HCT116 (cell line): ENCODE data around the gene CPZ. TPM values are rescaled to one million over a fixed set of nuclear protein-coding genes. Genes with fewer than 3 reads are reported as not detected.

Experiments
- ATAC-seq: fragments of 200-7000 bp; cut with Tn5 transposase; 2 replicates; pipeline ENCODE4 v1.9.1; 2020; ENCODE audit warnings: mild to moderate bottlenecking, moderate library complexity
- BruUV-seq: library from RNA; stranded (reverse); fragments of 400-500 nt; replicated peaks from 2 replicates; lab custom pipeline; 2021; lab: Mats Ljungman, UMichigan
- CTCF ChIA-PET: fragments of 300-600 bp; sonication (Branson Sonifier 250); formaldehyde crosslinking; loops from one replicate; lab custom pipeline; 2021; ENCODE audit warnings: antibody characterized with exemption; lab: Charles Lee
- POLR2A ChIA-PET: fragments of 300-600, 350-600 bp; sonication (Branson Sonifier 250); formaldehyde crosslinking; loops from one replicate; lab custom pipeline; 2021; ENCODE audit warnings: antibody characterized with exemption; lab: Charles Lee
- RAD21 ChIA-PET, 2 experiments: fragments of 300-600 bp; sonication (Branson Sonifier 250); formaldehyde crosslinking; loops; one replicate each; lab custom pipeline; 2023; ENCODE audit warnings: low total read pairs in 2 of 2; ENCODE audit not compliant: uncharacterized antibody in 2 of 2, unreplicated experiment in 2 of 2, low non-redundant PET in 1 of 2; lab: Charles Lee
- DNase-seq: peaks from one replicate; pipeline ENCODE4 v3.0.0-alpha.2; 2010; ENCODE audit warnings: low read depth, low spot score
- H2AFZ ChIP-seq: fragments of 200-600 bp; shearing (Covaris generic), sonication (generic); 2 replicates; pipeline ENCODE4 v1.6.1; 2017; ENCODE audit warnings: low read depth, mixed run types, mixed read lengths, antibody characterized with exemption, low read length; ENCODE audit not compliant: poor library complexity, severe bottlenecking
- H3K27ac ChIP-seq: 2 replicates; pipeline ENCODE4 v1.5.1; 2012; ENCODE audit warnings: low read depth, low read length
- H3K27me3 ChIP-seq: fragments of 200-600 bp; sonication (generic); 2 replicates; pipeline ENCODE4 v1.6.1; 2016; ENCODE audit warnings: mixed run types, low read length, mixed read lengths; ENCODE audit not compliant: insufficient read depth
- H3K36me3 ChIP-seq, 2 experiments: fragments of 200-500 bp in 1 of 2; fragments of 200-600 bp in 1 of 2; sonication (Bioruptor generic) in 1 of 2; sonication (generic) in 1 of 2; 2 replicates each; pipeline versions ENCODE4 v1.5.1 to v1.6.1; 2014 to 2016; ENCODE audit warnings: low read length in 2 of 2, inconsistent platforms in 1 of 2, mixed read lengths in 1 of 2, mixed run types in 1 of 2; ENCODE audit not compliant: insufficient read depth in 2 of 2, control insufficient read depth in 1 of 2
- H3K4me1 ChIP-seq, 2 experiments: fragments of 200-600 bp in 1 of 2; sonication (generic) in 1 of 2; 2 replicates each; pipeline versions ENCODE4 v1.5.1 to v1.6.1; 2012 to 2017; ENCODE audit warnings: low read length in 2 of 2, inconsistent platforms in 1 of 2, mild to moderate bottlenecking in 1 of 2, mixed read lengths in 1 of 2, mixed run types in 1 of 2, moderate library complexity in 1 of 2; ENCODE audit not compliant: insufficient read depth in 2 of 2, control insufficient read depth in 1 of 2
- H3K4me2 ChIP-seq: fragments of 200-600 bp; sonication (generic); 2 replicates; pipeline ENCODE4 v1.6.1; 2017; ENCODE audit warnings: mixed run types, low read length, mixed read lengths
- H3K4me3 ChIP-seq, 2 experiments: fragments of 200-600 bp in 1 of 2; sonication (generic) in 1 of 2; replicated peaks in 1 of 2; 2 replicates each; pipeline ENCODE4 v1.5.1; 2011 to 2016; ENCODE audit warnings: low read length in 2 of 2, control low read depth in 1 of 2, low read depth in 1 of 2, mild to moderate bottlenecking in 1 of 2, mixed read lengths in 1 of 2, mixed run types in 1 of 2
- H3K79me2 ChIP-seq: fragments of 200-600 bp; sonication (generic); 2 replicates; pipeline ENCODE4 v1.6.1; 2017; ENCODE audit warnings: mild to moderate bottlenecking, mixed run types, low read length, moderate library complexity, mixed read lengths; ENCODE audit not compliant: insufficient read depth
- H3K9ac ChIP-seq: fragments of 200-600 bp; sonication (generic); 2 replicates; pipeline ENCODE4 v1.6.1; 2016; ENCODE audit warnings: low read length, mixed read lengths
- H3K9me2 ChIP-seq: fragments of 200-600 bp; sonication (generic), shearing (Covaris generic); 2 replicates; pipeline ENCODE4 v1.6.1; 2017; ENCODE audit warnings: mixed run types, mild to moderate bottlenecking, moderate library complexity; ENCODE audit not compliant: insufficient read depth
- H3K9me3 ChIP-seq, 2 experiments: fragments of 200-500 bp in 1 of 2; fragments of 200-600 bp in 1 of 2; sonication (Bioruptor generic) in 1 of 2; sonication (generic) in 1 of 2; 2 replicates each; pipeline ENCODE4 v1.6.1; 2014 to 2017; ENCODE audit warnings: low read length in 2 of 2, mixed read lengths in 2 of 2, inconsistent platforms in 1 of 2, low read depth in 1 of 2, mild to moderate bottlenecking in 1 of 2, mixed run types in 1 of 2, moderate library complexity in 1 of 2; ENCODE audit not compliant: control insufficient read depth in 1 of 2, insufficient read depth in 1 of 2
- H4K20me1 ChIP-seq: fragments of 200-600 bp; sonication (generic), shearing (Covaris generic); 2 replicates; pipeline ENCODE4 v1.6.1; 2017; ENCODE audit warnings: mixed run types, mild to moderate bottlenecking, moderate library complexity; ENCODE audit not compliant: insufficient read depth
- CBX3 ChIP-seq: IDR thresholded peaks from 2 replicates; pipeline ENCODE4 v1.6.1; 2012; ENCODE audit warnings: low read depth
- CEBPB ChIP-seq: IDR thresholded peaks from 2 replicates; pipeline ENCODE4 v1.6.1; 2012; ENCODE audit warnings: low read depth
- EGR1 ChIP-seq: IDR thresholded peaks from 2 replicates; pipeline ENCODE4 v1.6.1; 2012; ENCODE audit warnings: low read depth
- ELF1 ChIP-seq: IDR thresholded peaks from 2 replicates; pipeline ENCODE4 v1.6.1; 2012; ENCODE audit warnings: low read depth, borderline replicate concordance
- EZH2 ChIP-seq: fragments of 200-600 bp; sonication (generic); IDR thresholded peaks from 2 replicates; pipeline ENCODE4 v1.6.1; 2017; ENCODE audit warnings: antibody characterized with exemption, mixed run types
- JUND ChIP-seq: IDR thresholded peaks from 2 replicates; pipeline ENCODE4 v1.6.1; 2012
- POLR2A ChIP-seq: IDR thresholded peaks from 2 replicates; pipeline ENCODE4 v1.7.0; 2011; ENCODE audit warnings: borderline replicate concordance; ENCODE audit not compliant: insufficient read depth, insufficient read length; ENCODE audit errors: extremely low read depth
- POLR2AphosphoS5 ChIP-seq: IDR thresholded peaks from 2 replicates; pipeline ENCODE4 v1.6.1; 2011; ENCODE audit warnings: mild to moderate bottlenecking, low read depth, low read length, moderate library complexity
- RAD21 ChIP-seq: IDR thresholded peaks from 2 replicates; pipeline ENCODE4 v1.6.1; 2012; ENCODE audit warnings: low read depth, mild to moderate bottlenecking
- SIN3A ChIP-seq: IDR thresholded peaks from 2 replicates; pipeline ENCODE4 v1.6.1; 2012; ENCODE audit warnings: low read depth
- SP1 ChIP-seq: IDR thresholded peaks from 2 replicates; pipeline ENCODE4 v1.6.1; 2012; ENCODE audit warnings: low read depth
- SRF ChIP-seq: IDR thresholded peaks from 2 replicates; pipeline ENCODE4 v1.6.1; 2012; ENCODE audit warnings: low read depth
- YY1 ChIP-seq: IDR thresholded peaks from 2 replicates; pipeline ENCODE4 v1.6.1; 2011; ENCODE audit warnings: low read length, low read depth, moderate library complexity, mild to moderate bottlenecking; ENCODE audit not compliant: insufficient replicate concordance; ENCODE audit errors: extremely low read depth
- ZFX ChIP-seq: fragments of 450-650 bp; IDR thresholded peaks from 2 replicates; pipeline ENCODE4 v1.6.1; 2017
- ZNF274 ChIP-seq: fragments of 200-500 bp; sonication (Bioruptor generic); IDR thresholded peaks from 2 replicates; pipeline ENCODE4 v1.6.1; 2014; ENCODE audit warnings: mild to moderate bottlenecking, low read depth, low read length, inconsistent platforms
- intact Hi-C: fragments of 100-400 bp; cut with micrococcal nuclease; formaldehyde crosslinking; loops from 2 replicates; pipeline ENCODE4 v1.10.0; 2022
- total RNA-seq: library from RNA; stranded (reverse); gene quantifications from one replicate; pipeline ENCODE4 v1.2.1, GENCODE V29; 2021; ENCODE audit not compliant: unreplicated experiment
- TF ChIP-seq, protein P1 (sequence below): IDR thresholded peaks from 2 replicates; pipeline ENCODE4 v1.6.1; 2011; ENCODE audit warnings: mild to moderate bottlenecking, low read length, moderate library complexity; ENCODE audit not compliant: insufficient replicate concordance; ENCODE audit errors: extremely low read depth
- TF ChIP-seq, protein P2 (sequence below): IDR thresholded peaks from 2 replicates; pipeline ENCODE4 v1.6.1; 2012
- TF ChIP-seq, protein P3 (sequence below), 3 experiments: fragments of 200-600 bp in 1 of 3; sonication (generic) in 1 of 3; IDR thresholded peaks in 2 of 3; conservative IDR thresholded peaks in 1 of 3; 2 replicates each; pipeline ENCODE4 v1.5.1; 2012 to 2017; ENCODE audit warnings: low read depth in 2 of 3, low read length in 2 of 3, antibody characterized with exemption in 1 of 3, borderline replicate concordance in 1 of 3, control low read depth in 1 of 3, mild to moderate bottlenecking in 1 of 3, mixed read lengths in 1 of 3, mixed run types in 1 of 3, moderate library complexity in 1 of 3; ENCODE audit not compliant: insufficient read depth in 1 of 3
- TF ChIP-seq, protein P4 (sequence below): IDR thresholded peaks from 2 replicates; pipeline ENCODE4 v1.6.1; 2012; ENCODE audit warnings: low read depth

Gene CPZ
- total RNA-seq, 1 experiment from 2014 or later = not detected

DNA sequence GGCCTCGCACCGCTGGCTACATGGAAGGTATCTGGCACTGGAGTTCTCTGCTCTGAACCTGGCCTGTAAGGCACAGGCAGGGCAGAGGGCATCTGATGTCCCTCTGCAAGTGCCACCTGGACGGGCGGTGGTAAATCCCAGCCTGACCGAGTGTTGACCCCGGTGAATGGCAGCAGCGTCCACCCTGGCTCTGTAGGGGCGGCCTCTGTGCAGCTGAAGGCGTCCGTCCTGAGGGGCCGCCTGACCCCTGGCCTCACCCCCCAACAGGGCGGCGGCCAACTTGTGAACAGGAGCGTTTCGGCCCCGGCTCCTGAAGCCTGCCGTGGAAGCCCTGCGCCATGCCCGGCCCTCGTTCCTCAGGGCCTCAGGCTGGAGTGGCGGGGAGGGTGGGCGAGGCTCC, 51.4 kb downstream of the CPZ start:
- H3K9me3 ChIP-seq = no peaks in the 10 kb centered on the region
- RAD21 ChIA-PET = no interaction called here
- no peak overlapping the region for H3K4me2 ChIP-seq
- H3K4me1 ChIP-seq = peaks cover 0 to 3% of the 10 kb centered on the region in 2 experiments; a peak in 1 of 4 replicates
- intact Hi-C loops = no loop called here
- H3K27me3 ChIP-seq = no peaks in the 10 kb centered on the region
- H3K9ac ChIP-seq = no peak overlapping the region
- H3K9me2 ChIP-seq = no peaks in the 10 kb centered on the region
- TF ChIP-seq ZFX (no peak), POLR2A (no peak), ELF1 (no peak), SRF (no peak), YY1 (no peak), ZNF274 (no peak), CBX3 (no peak), EZH2 (no peak), POLR2AphosphoS5 (no peak), EGR1 (no peak), SP1 (no peak), RAD21 (no peak), SIN3A (no peak), CEBPB (no peak), JUND (no peak)
- TF ChIP-seq, protein P1, sequence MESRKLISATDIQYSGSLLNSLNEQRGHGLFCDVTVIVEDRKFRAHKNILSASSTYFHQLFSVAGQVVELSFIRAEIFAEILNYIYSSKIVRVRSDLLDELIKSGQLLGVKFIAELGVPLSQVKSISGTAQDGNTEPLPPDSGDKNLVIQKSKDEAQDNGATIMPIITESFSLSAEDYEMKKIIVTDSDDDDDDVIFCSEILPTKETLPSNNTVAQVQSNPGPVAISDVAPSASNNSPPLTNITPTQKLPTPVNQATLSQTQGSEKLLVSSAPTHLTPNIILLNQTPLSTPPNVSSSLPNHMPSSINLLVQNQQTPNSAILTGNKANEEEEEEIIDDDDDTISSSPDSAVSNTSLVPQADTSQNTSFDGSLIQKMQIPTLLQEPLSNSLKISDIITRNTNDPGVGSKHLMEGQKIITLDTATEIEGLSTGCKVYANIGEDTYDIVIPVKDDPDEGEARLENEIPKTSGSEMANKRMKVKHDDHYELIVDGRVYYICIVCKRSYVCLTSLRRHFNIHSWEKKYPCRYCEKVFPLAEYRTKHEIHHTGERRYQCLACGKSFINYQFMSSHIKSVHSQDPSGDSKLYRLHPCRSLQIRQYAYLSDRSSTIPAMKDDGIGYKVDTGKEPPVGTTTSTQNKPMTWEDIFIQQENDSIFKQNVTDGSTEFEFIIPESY = no peak
- TF ChIP-seq, protein P2, sequence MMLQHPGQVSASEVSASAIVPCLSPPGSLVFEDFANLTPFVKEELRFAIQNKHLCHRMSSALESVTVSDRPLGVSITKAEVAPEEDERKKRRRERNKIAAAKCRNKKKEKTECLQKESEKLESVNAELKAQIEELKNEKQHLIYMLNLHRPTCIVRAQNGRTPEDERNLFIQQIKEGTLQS = no peak
- TF ChIP-seq, protein P3, sequence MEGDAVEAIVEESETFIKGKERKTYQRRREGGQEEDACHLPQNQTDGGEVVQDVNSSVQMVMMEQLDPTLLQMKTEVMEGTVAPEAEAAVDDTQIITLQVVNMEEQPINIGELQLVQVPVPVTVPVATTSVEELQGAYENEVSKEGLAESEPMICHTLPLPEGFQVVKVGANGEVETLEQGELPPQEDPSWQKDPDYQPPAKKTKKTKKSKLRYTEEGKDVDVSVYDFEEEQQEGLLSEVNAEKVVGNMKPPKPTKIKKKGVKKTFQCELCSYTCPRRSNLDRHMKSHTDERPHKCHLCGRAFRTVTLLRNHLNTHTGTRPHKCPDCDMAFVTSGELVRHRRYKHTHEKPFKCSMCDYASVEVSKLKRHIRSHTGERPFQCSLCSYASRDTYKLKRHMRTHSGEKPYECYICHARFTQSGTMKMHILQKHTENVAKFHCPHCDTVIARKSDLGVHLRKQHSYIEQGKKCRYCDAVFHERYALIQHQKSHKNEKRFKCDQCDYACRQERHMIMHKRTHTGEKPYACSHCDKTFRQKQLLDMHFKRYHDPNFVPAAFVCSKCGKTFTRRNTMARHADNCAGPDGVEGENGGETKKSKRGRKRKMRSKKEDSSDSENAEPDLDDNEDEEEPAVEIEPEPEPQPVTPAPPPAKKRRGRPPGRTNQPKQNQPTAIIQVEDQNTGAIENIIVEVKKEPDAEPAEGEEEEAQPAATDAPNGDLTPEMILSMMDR (IDR thresholded peaks at IDR 0.05 in 2 of 3, conservative IDR thresholded peaks at IDR 0.05 in 1 of 3; ENCODE audit: borderline replicate concordance in 1 of 3, insufficient read depth in 1 of 3, low read depth in 2 of 3, low read length in 2 of 3) = no peak
- TF ChIP-seq, protein P4, sequence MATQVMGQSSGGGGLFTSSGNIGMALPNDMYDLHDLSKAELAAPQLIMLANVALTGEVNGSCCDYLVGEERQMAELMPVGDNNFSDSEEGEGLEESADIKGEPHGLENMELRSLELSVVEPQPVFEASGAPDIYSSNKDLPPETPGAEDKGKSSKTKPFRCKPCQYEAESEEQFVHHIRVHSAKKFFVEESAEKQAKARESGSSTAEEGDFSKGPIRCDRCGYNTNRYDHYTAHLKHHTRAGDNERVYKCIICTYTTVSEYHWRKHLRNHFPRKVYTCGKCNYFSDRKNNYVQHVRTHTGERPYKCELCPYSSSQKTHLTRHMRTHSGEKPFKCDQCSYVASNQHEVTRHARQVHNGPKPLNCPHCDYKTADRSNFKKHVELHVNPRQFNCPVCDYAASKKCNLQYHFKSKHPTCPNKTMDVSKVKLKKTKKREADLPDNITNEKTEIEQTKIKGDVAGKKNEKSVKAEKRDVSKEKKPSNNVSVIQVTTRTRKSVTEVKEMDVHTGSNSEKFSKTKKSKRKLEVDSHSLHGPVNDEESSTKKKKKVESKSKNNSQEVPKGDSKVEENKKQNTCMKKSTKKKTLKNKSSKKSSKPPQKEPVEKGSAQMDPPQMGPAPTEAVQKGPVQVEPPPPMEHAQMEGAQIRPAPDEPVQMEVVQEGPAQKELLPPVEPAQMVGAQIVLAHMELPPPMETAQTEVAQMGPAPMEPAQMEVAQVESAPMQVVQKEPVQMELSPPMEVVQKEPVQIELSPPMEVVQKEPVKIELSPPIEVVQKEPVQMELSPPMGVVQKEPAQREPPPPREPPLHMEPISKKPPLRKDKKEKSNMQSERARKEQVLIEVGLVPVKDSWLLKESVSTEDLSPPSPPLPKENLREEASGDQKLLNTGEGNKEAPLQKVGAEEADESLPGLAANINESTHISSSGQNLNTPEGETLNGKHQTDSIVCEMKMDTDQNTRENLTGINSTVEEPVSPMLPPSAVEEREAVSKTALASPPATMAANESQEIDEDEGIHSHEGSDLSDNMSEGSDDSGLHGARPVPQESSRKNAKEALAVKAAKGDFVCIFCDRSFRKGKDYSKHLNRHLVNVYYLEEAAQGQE = no peak
- ATAC-seq = no peak
- H4K20me1 ChIP-seq = no peaks in the 10 kb centered on the region
- H3K27ac ChIP-seq = no peak overlapping the region
- CTCF ChIA-PET = no interaction called here
- H2AFZ ChIP-seq = no peak overlapping the region
- no TSS peak for BruUV-seq
- POLR2A ChIA-PET = no interaction called here
- H3K4me3 ChIP-seq = no peak overlapping the region
- H3K36me3 ChIP-seq = no peaks in the 10 kb centered on the region
- no peak for DNase-seq
- no peaks in the 10 kb centered on the region for H3K79me2 ChIP-seq
